CD4-positive, alpha-beta memory T cell (primary cell): Measurements from ENCODE around the gene COPS9. TPM values are rescaled to one million over a fixed set of nuclear protein-coding genes. Genes with fewer than 3 reads are reported as not detected.
A peak's percentile ranks its signal among the peaks of the same experiment; 100 is the strongest.

ENCODE experiments used
- CTCF ChIA-PET: fragments of 350-600 bp; sonication (Branson Sonifier 250); formaldehyde crosslinking; loops from one replicate; lab custom pipeline; 2021; ENCODE audit warnings: inconsistent platforms; ENCODE audit not compliant: partially characterized antibody; lab: Charles Lee
- POLR2A ChIA-PET: fragments of 350-600 bp; sonication (Branson Sonifier 250); formaldehyde crosslinking; loops from one replicate; lab custom pipeline; 2021; ENCODE audit not compliant: partially characterized antibody; lab: Charles Lee
- DNase-seq, 5 donors: peaks; one replicate each; pipeline versions ENCODE4 v3.0.0 to v3.0.0-alpha.2; 2020 to 2022; ENCODE audit warnings: mixed read lengths in 1 of 5
- H3K27ac ChIP-seq: one replicate; pipeline ENCODE4 v1.7.0; 2013; ENCODE audit warnings: low read depth, low read length
- H3K27me3 ChIP-seq: 2 replicates; pipeline ENCODE4 v1.7.0; 2013; ENCODE audit warnings: mild to moderate bottlenecking, low read length, moderate library complexity; ENCODE audit not compliant: insufficient read depth
- H3K36me3 ChIP-seq: 2 replicates; pipeline ENCODE4 v1.7.0; 2013; ENCODE audit warnings: mild to moderate bottlenecking, low read length, moderate library complexity; ENCODE audit not compliant: insufficient read depth
- H3K4me1 ChIP-seq: 2 replicates; pipeline ENCODE4 v1.7.0; 2013; ENCODE audit warnings: mild to moderate bottlenecking, low read length, moderate library complexity; ENCODE audit not compliant: insufficient read depth
- H3K4me3 ChIP-seq, 2 donors: one replicate each; pipeline ENCODE4 v1.7.0; 2013; ENCODE audit warnings: low read length in 2 of 2, mild to moderate bottlenecking in 1 of 2
- H3K9me3 ChIP-seq, 2 donors: one replicate each; pipeline ENCODE4 v1.7.0; 2013; ENCODE audit warnings: low read length in 2 of 2, control low read depth in 1 of 2; ENCODE audit not compliant: control insufficient read depth in 1 of 2
- H3K27ac Mint-ChIP-seq, 7 donors: one replicate each; pipeline ENCODE4 v1.8.0; 2020 to 2021; ENCODE audit warnings: mixed read lengths in 7 of 7, mild to moderate bottlenecking in 6 of 7, inconsistent platforms in 3 of 7, moderate library complexity in 3 of 7
- H3K27me3 Mint-ChIP-seq, 2 donors: one replicate each; pipeline ENCODE4 v1.8.0; 2020 to 2021; ENCODE audit warnings: mixed read lengths in 2 of 2
- H3K36me3 Mint-ChIP-seq, 2 donors: one replicate each; pipeline ENCODE4 v1.8.0; 2020 to 2021; ENCODE audit warnings: mixed read lengths in 2 of 2, inconsistent platforms in 1 of 2, mild to moderate bottlenecking in 1 of 2
- H3K4me1 Mint-ChIP-seq, 4 donors: one replicate each; pipeline ENCODE4 v1.8.0; 2020 to 2021; ENCODE audit warnings: mixed read lengths in 4 of 4, mild to moderate bottlenecking in 1 of 4
- H3K4me3 Mint-ChIP-seq, 8 donors: one replicate each; pipeline ENCODE4 v1.8.0; 2020 to 2021; ENCODE audit warnings: mixed read lengths in 8 of 8, mild to moderate bottlenecking in 7 of 8, moderate library complexity in 6 of 8, inconsistent platforms in 3 of 8
- H3K9me3 Mint-ChIP-seq, 8 donors: one replicate each; pipeline ENCODE4 v1.8.0; 2020 to 2021; ENCODE audit warnings: mixed read lengths in 8 of 8, mild to moderate bottlenecking in 5 of 8, inconsistent platforms in 3 of 8, moderate library complexity in 1 of 8
- intact Hi-C: fragments of 100-400 bp; cut with micrococcal nuclease; formaldehyde crosslinking; loops from one replicate; pipeline ENCODE4 v1.15.1; 2023
- polyA plus RNA-seq, 2 donors: library from polyadenylated mRNA; unstranded; fragments of 300-500 nt; fragmentation: Illumina TruSeq; gene quantifications; one replicate each; pipeline ENCODE4 v1.2.3, GENCODE V29; 2021
- total RNA-seq, 2 experiments: library from RNA; stranded (reverse); gene quantifications; one replicate each; pipeline ENCODE4 v1.2.3, GENCODE V29; 2021

Gene COPS9
- total and polyA plus RNA-seq, 4 experiments from 2014 or later, result 82.2 to 335 (median 195) TPM

GRCh38 chr2:240169486-240170353 lies 33.6 kb upstream of the COPS9 start:
- intact Hi-C loops, result no loop called here
- H3K4me3 Mint-ChIP-seq, result no peak overlapping the region
- no peak overlapping the region for H3K27ac Mint-ChIP-seq
- no peaks in the 10 kb centered on the region for H3K36me3 ChIP-seq
- no peak for DNase-seq
- H3K9me3 Mint-ChIP-seq, result peaks cover 0 to 2% (median 0%) of the 10 kb centered on the region in 8 donors
- no peak overlapping the region for H3K4me3 ChIP-seq
- no peak overlapping the region for H3K27ac ChIP-seq
- H3K9me3 ChIP-seq, result no peaks in the 10 kb centered on the region
- no peaks in the 10 kb centered on the region for H3K4me1 Mint-ChIP-seq
- no peaks in the 10 kb centered on the region for H3K36me3 Mint-ChIP-seq
- peaks cover 9 to 16% of the 10 kb centered on the region in 2 donors for H3K27me3 Mint-ChIP-seq
- ChIA-PET POLR2A (no interaction called here), CTCF (no interaction called here)
- no peaks in the 10 kb centered on the region for H3K27me3 ChIP-seq
- no peaks in the 10 kb centered on the region for H3K4me1 ChIP-seq

- Histone ChIP-seq H3K27me3 (no peaks in the 10 kb centered on the region), H3K27ac (no peak overlapping the region), H3K4me1 (no peaks in the 10 kb centered on the region), H3K4me3 (no peak overlapping the region), H3K9me3 (no peaks in the 10 kb centered on the region), H3K36me3 (no peaks in the 10 kb centered on the region)
- DNase-seq, result no peak
- H3K4me3 Mint-ChIP-seq, result no peak overlapping the region
- H3K27me3 Mint-ChIP-seq, result peaks cover 9 to 11% of the 10 kb centered on the region in 2 donors
- no peaks in the 10 kb centered on the region for H3K36me3 Mint-ChIP-seq
- CTCF ChIA-PET, result no interaction called here
- H3K27ac Mint-ChIP-seq, result no peak overlapping the region
- POLR2A ChIA-PET, result no interaction called here
- peaks cover 0 to 2% (median 0%) of the 10 kb centered on the region in 8 donors for H3K9me3 Mint-ChIP-seq
- H3K4me1 Mint-ChIP-seq, result no peaks in the 10 kb centered on the region
- intact Hi-C loops, result no loop called here
Measured at GRCh38 chr2:240168546-240169361, 32.6 kb upstream of the COPS9 start.

- peaks cover 0 to 2% (median 0%) of the 10 kb centered on the region in 8 donors for H3K9me3 Mint-ChIP-seq
- no peak for DNase-seq
- H3K4me3 Mint-ChIP-seq, result no peak overlapping the region
- H3K36me3 Mint-ChIP-seq, result no peaks in the 10 kb centered on the region
- peak overlapping the region in 1 of 7 donors; percentile 50 for H3K27ac Mint-ChIP-seq
- H3K4me1 Mint-ChIP-seq, result no peaks in the 10 kb centered on the region
- ChIA-PET POLR2A (no interaction called here), CTCF (no interaction called here)
- no peak overlapping the region for H3K27ac ChIP-seq
- H3K4me1 ChIP-seq, result no peaks in the 10 kb centered on the region
- no peaks in the 10 kb centered on the region for H3K9me3 ChIP-seq
- intact Hi-C loops, result no loop called here
- no peak overlapping the region for H3K4me3 ChIP-seq
- peaks cover 9 to 11% of the 10 kb centered on the region in 2 donors for H3K27me3 Mint-ChIP-seq
- no peaks in the 10 kb centered on the region for H3K36me3 ChIP-seq
- H3K27me3 ChIP-seq, result no peaks in the 10 kb centered on the region
Measured at GRCh38 chr2:240168041-240168440, 31.9 kb upstream of the COPS9 start.

GRCh38 chr2:240167588-240167880 lies 31.4 kb upstream of the COPS9 start:
- Mint-ChIP-seq H3K4me1 (no peaks in the 10 kb centered on the region), H3K36me3 (no peaks in the 10 kb centered on the region), H3K27ac (no peak overlapping the region), H3K4me3 (no peak overlapping the region), H3K9me3 (peaks cover 0 to 2% (median 0%) of the 10 kb centered on the region in 8 donors), H3K27me3 (peaks cover 8 to 11% of the 10 kb centered on the region in 2 donors)
- Histone ChIP-seq H3K4me3 (no peak overlapping the region), H3K27me3 (no peaks in the 10 kb centered on the region), H3K36me3 (no peaks in the 10 kb centered on the region), H3K9me3 (no peaks in the 10 kb centered on the region), H3K27ac (no peak overlapping the region), H3K4me1 (no peaks in the 10 kb centered on the region)
- ChIA-PET CTCF (no interaction called here), POLR2A (no interaction called here)
- DNase-seq, result no peak
- intact Hi-C loops, result no loop called here

GRCh38 chr2:240166761-240167587 lies 30.9 kb upstream of the COPS9 start:
- Histone ChIP-seq H3K4me3 (no peak overlapping the region), H3K9me3 (no peaks in the 10 kb centered on the region), H3K36me3 (no peaks in the 10 kb centered on the region), H3K4me1 (no peaks in the 10 kb centered on the region), H3K27me3 (no peaks in the 10 kb centered on the region), H3K27ac (no peak overlapping the region)
- H3K36me3 Mint-ChIP-seq, result no peaks in the 10 kb centered on the region
- H3K9me3 Mint-ChIP-seq, result peaks cover 0 to 2% (median 0%) of the 10 kb centered on the region in 8 donors
- peaks cover 8 to 11% of the 10 kb centered on the region in 2 donors for H3K27me3 Mint-ChIP-seq
- intact Hi-C loops, result no loop called here
- no peak overlapping the region for H3K27ac Mint-ChIP-seq
- H3K4me1 Mint-ChIP-seq, result no peaks in the 10 kb centered on the region
- ChIA-PET POLR2A (no interaction called here), CTCF (no interaction called here)
- DNase-seq, result no peak
- no peak overlapping the region for H3K4me3 Mint-ChIP-seq

- H3K4me1 ChIP-seq, result no peaks in the 10 kb centered on the region
- Mint-ChIP-seq H3K27ac (no peak overlapping the region), H3K9me3 (no peaks in the 10 kb centered on the region), H3K27me3 (peaks cover 5 to 8% of the 10 kb centered on the region in 2 donors), H3K36me3 (no peaks in the 10 kb centered on the region), H3K4me1 (no peaks in the 10 kb centered on the region), H3K4me3 (no peak overlapping the region)
- no peaks in the 10 kb centered on the region for H3K36me3 ChIP-seq
- DNase-seq, result no peak
- ChIA-PET POLR2A (no interaction called here), CTCF (no interaction called here)
- no peak overlapping the region for H3K27ac ChIP-seq
- H3K9me3 ChIP-seq, result no peaks in the 10 kb centered on the region
- no peaks in the 10 kb centered on the region for H3K27me3 ChIP-seq
- H3K4me3 ChIP-seq, result no peak overlapping the region
- intact Hi-C loops, result no loop called here
Measured at GRCh38 chr2:240166191-240166590, 30.1 kb upstream of the COPS9 start.

GRCh38 chr2:240165661-240166060 lies 29.6 kb upstream of the COPS9 start:
- POLR2A ChIA-PET, result no interaction called here
- no peaks in the 10 kb centered on the region for H3K36me3 Mint-ChIP-seq
- H3K27ac Mint-ChIP-seq, result no peak overlapping the region
- DNase-seq, result no peak
- intact Hi-C loops, result no loop called here
- CTCF ChIA-PET, result no interaction called here
- peaks cover 4 to 7% of the 10 kb centered on the region in 2 donors for H3K27me3 Mint-ChIP-seq
- Histone ChIP-seq H3K27ac (no peak overlapping the region), H3K9me3 (no peaks in the 10 kb centered on the region), H3K4me3 (no peak overlapping the region), H3K36me3 (no peaks in the 10 kb centered on the region), H3K4me1 (no peaks in the 10 kb centered on the region), H3K27me3 (no peaks in the 10 kb centered on the region)
- H3K4me3 Mint-ChIP-seq, result no peak overlapping the region
- H3K4me1 Mint-ChIP-seq, result no peaks in the 10 kb centered on the region
- no peaks in the 10 kb centered on the region for H3K9me3 Mint-ChIP-seq
